ENCODE results near the gene MFN2. TPM values are rescaled to one million over a fixed set of nuclear protein-coding genes. Genes with fewer than 3 reads are reported as not detected.
A peak's percentile ranks its signal among the peaks of the same experiment; 100 is the strongest.

Gene MFN2
- total RNA-seq, 2 experiments from 2014 or later = 57.7 to 67.5 TPM

GRCh38 chr1:12010746-12011570 lies 30.7 kb downstream of the MFN2 start:
- Mint-ChIP-seq H3K27me3 (no peaks in the 10 kb centered on the region), H3K36me3 (peaks cover 34% of the 10 kb centered on the region), H3K9me3 (ENCODE audit: low read depth) (no peaks in the 10 kb centered on the region), H3K4me3 (no peak overlapping the region), H3K4me1 (peaks cover 31% of the 10 kb centered on the region), H3K27ac (no peak overlapping the region)
- CTCF ChIA-PET = interaction anchor here (1.3 to 1.8 kb wide), 3 partner anchors 9 to 68 kb away, joined by 3 to 5 read pairs (median 3); no protein-coding TSS in a partner anchor
- ATAC-seq (no peak), DNase-seq (no peak)

GRCh38 chr1:12011998-12012397 lies 31.8 kb downstream of the MFN2 start:
- H3K4me3 Mint-ChIP-seq = no peak overlapping the region
- no peak overlapping the region for H3K27ac Mint-ChIP-seq
- H3K9me3 Mint-ChIP-seq (ENCODE audit: low read depth) = no peaks in the 10 kb centered on the region
- ATAC-seq = no peak
- CTCF ChIA-PET = interaction anchor here (1.8 kb wide), 1 partner anchor 10 kb away, joined by 5 read pairs; no protein-coding TSS in a partner anchor
- DNase-seq = no peak
- H3K4me1 Mint-ChIP-seq = peaks cover 34% of the 10 kb centered on the region
- no peaks in the 10 kb centered on the region for H3K27me3 Mint-ChIP-seq
- peaks cover 27% of the 10 kb centered on the region for H3K36me3 Mint-ChIP-seq

- no peak for DNase-seq
- H3K36me3 Mint-ChIP-seq = peaks cover 21% of the 10 kb centered on the region
- H3K4me3 Mint-ChIP-seq = no peak overlapping the region
- no peak for ATAC-seq
- H3K27me3 Mint-ChIP-seq = no peaks in the 10 kb centered on the region
- peaks cover 34% of the 10 kb centered on the region for H3K4me1 Mint-ChIP-seq
- CTCF ChIA-PET = interaction anchor here (1.3 to 1.8 kb wide), 3 partner anchors 11 to 53 kb away, joined by 3 to 5 read pairs (median 5); no protein-coding TSS in a partner anchor
- peak overlapping the region; percentile 71 for H3K27ac Mint-ChIP-seq
- H3K9me3 Mint-ChIP-seq (ENCODE audit: low read depth) = no peaks in the 10 kb centered on the region
These were observed 32.5 kb downstream of the MFN2 start for GRCh38 chr1:12012560-12013316.

GRCh38 chr1:12014141-12014991 lies 34.1 kb downstream of the MFN2 start:
- Mint-ChIP-seq H3K27ac (peak overlapping the region; percentile 71), H3K4me3 (no peak overlapping the region), H3K9me3 (ENCODE audit: low read depth) (no peaks in the 10 kb centered on the region), H3K27me3 (no peaks in the 10 kb centered on the region), H3K36me3 (peaks cover 12% of the 10 kb centered on the region), H3K4me1 (peaks cover 37% of the 10 kb centered on the region)
- no peak for ATAC-seq
- CTCF ChIA-PET = interaction anchor here (1.3 to 1.5 kb wide), 2 partner anchors 14 to 52 kb away, joined by 3 to 5 read pairs; no protein-coding TSS in a partner anchor
- DNase-seq = no peak

GRCh38 chr1:12015001-12015491 lies 34.8 kb downstream of the MFN2 start:
- Mint-ChIP-seq H3K4me3 (no peak overlapping the region), H3K27ac (peak overlapping the region; percentile 71), H3K27me3 (no peaks in the 10 kb centered on the region), H3K36me3 (peaks cover 9% of the 10 kb centered on the region), H3K9me3 (ENCODE audit: low read depth) (no peaks in the 10 kb centered on the region), H3K4me1 (peaks cover 37% of the 10 kb centered on the region)
- CTCF ChIA-PET = no interaction called here
- ATAC-seq = no peak
- no peak for DNase-seq

GRCh38 chr1:12015499-12015898 lies 35.3 kb downstream of the MFN2 start:
- no peaks in the 10 kb centered on the region for H3K9me3 Mint-ChIP-seq (ENCODE audit: low read depth)
- ATAC-seq = no peak
- no peak for DNase-seq
- peaks cover 9% of the 10 kb centered on the region for H3K36me3 Mint-ChIP-seq
- no peaks in the 10 kb centered on the region for H3K27me3 Mint-ChIP-seq
- CTCF ChIA-PET = interaction anchor here (0.9 kb wide), 1 partner anchor 16 kb away, joined by 3 read pairs; no protein-coding TSS in a partner anchor
- peaks cover 41% of the 10 kb centered on the region for H3K4me1 Mint-ChIP-seq
- no peak overlapping the region for H3K4me3 Mint-ChIP-seq
- H3K27ac Mint-ChIP-seq = no peak overlapping the region

- no peaks in the 10 kb centered on the region for H3K9me3 Mint-ChIP-seq (ENCODE audit: low read depth)
These were observed 35.9 kb downstream of the MFN2 start for GRCh38 chr1:12016182-12016581.

GRCh38 chr1:12019858-12020509 lies 39.7 kb downstream of the MFN2 start:
- DNase-seq = peak; percentile 49
- no peaks in the 10 kb centered on the region for H3K9me3 Mint-ChIP-seq (ENCODE audit: low read depth)
- H3K27ac Mint-ChIP-seq = peak overlapping the region; percentile 76
- H3K27me3 Mint-ChIP-seq = no peaks in the 10 kb centered on the region
- peaks cover 17% of the 10 kb centered on the region for H3K36me3 Mint-ChIP-seq
- peaks cover 22% of the 10 kb centered on the region for H3K4me1 Mint-ChIP-seq
- ATAC-seq = peak; percentile 7
- H3K4me3 Mint-ChIP-seq = peak overlapping the region; percentile 75
- CTCF ChIA-PET = interaction anchor here (0.8 to 5.4 kb wide), 7 partner anchors 11 to 112 kb away, joined by 4 to 29 read pairs (median 5); no protein-coding TSS in a partner anchor

More at GRCh38 chr1:12016182-12016581, 35.9 kb downstream of the MFN2 start:
- Mint-ChIP-seq H3K4me3 (no peak overlapping the region), H3K36me3 (peaks cover 7% of the 10 kb centered on the region), H3K27me3 (no peaks in the 10 kb centered on the region), H3K27ac (peak overlapping the region; percentile 1), H3K4me1 (peaks cover 43% of the 10 kb centered on the region)
- no peak for DNase-seq
- no peak for ATAC-seq
- CTCF ChIA-PET = interaction anchor here (0.8 to 0.9 kb wide), 2 partner anchors 15 to 34 kb away, joined by 3 read pairs; no protein-coding TSS in a partner anchor

GRCh38 chr1:12021616-12022015 lies 41.4 kb downstream of the MFN2 start:
- CTCF ChIA-PET = interaction anchor here (1.2 to 5.4 kb wide), 3 partner anchors 9 to 14 kb away, joined by 3 to 29 read pairs (median 3); no protein-coding TSS in a partner anchor
- Mint-ChIP-seq H3K27me3 (no peaks in the 10 kb centered on the region), H3K27ac (no peak overlapping the region), H3K4me3 (no peak overlapping the region), H3K9me3 (ENCODE audit: low read depth) (no peaks in the 10 kb centered on the region), H3K36me3 (peaks cover 29% of the 10 kb centered on the region), H3K4me1 (peaks cover 17% of the 10 kb centered on the region)
- DNase-seq = no peak
- no peak for ATAC-seq

GRCh38 chr1:12022036-12022435 lies 41.8 kb downstream of the MFN2 start:
- Mint-ChIP-seq H3K27ac (no peak overlapping the region), H3K27me3 (no peaks in the 10 kb centered on the region), H3K9me3 (ENCODE audit: low read depth) (no peaks in the 10 kb centered on the region), H3K36me3 (peaks cover 31% of the 10 kb centered on the region), H3K4me3 (no peak overlapping the region), H3K4me1 (peaks cover 17% of the 10 kb centered on the region)
- ATAC-seq = no peak
- CTCF ChIA-PET = interaction anchor here (1.2 to 5.4 kb wide), 3 partner anchors 9 to 13 kb away, joined by 3 to 29 read pairs (median 3); no protein-coding TSS in a partner anchor
- no peak for DNase-seq

GRCh38 chr1:12026586-12026985 lies 46.3 kb downstream of the MFN2 start:
- Mint-ChIP-seq H3K36me3 (peaks cover 39% of the 10 kb centered on the region), H3K27me3 (no peaks in the 10 kb centered on the region), H3K4me3 (no peak overlapping the region)

GRCh38 chr1:12028248-12028647 lies 48.0 kb downstream of the MFN2 start:
- H3K27ac Mint-ChIP-seq = peak overlapping the region; percentile 17

More at GRCh38 chr1:12026586-12026985, 46.3 kb downstream of the MFN2 start:
- H3K4me1 Mint-ChIP-seq = peaks cover 7% of the 10 kb centered on the region
- no peaks in the 10 kb centered on the region for H3K9me3 Mint-ChIP-seq (ENCODE audit: low read depth)
- DNase-seq (no peak), ATAC-seq (no peak)
- no peak overlapping the region for H3K27ac Mint-ChIP-seq
- CTCF ChIA-PET = interaction anchor here (0.9 to 2.2 kb wide), 2 partner anchors 25 to 53 kb away, joined by 3 to 7 read pairs; no protein-coding TSS in a partner anchor

More at GRCh38 chr1:12028248-12028647, 48.0 kb downstream of the MFN2 start:
- ATAC-seq (no peak), DNase-seq (no peak)
- H3K4me3 Mint-ChIP-seq = no peak overlapping the region
- H3K4me1 Mint-ChIP-seq = no peaks in the 10 kb centered on the region
- H3K27me3 Mint-ChIP-seq = no peaks in the 10 kb centered on the region
- H3K36me3 Mint-ChIP-seq = peaks cover 35% of the 10 kb centered on the region
- CTCF ChIA-PET = interaction anchor here (0.7 kb wide), 1 partner anchor 55 kb away, joined by 4 read pairs; no protein-coding TSS in a partner anchor
- H3K9me3 Mint-ChIP-seq (ENCODE audit: low read depth) = no peaks in the 10 kb centered on the region

Measured in activated CD8-positive, alpha-beta memory T cell treated with anti-CD3 and anti-CD28 coated beads, Interleukin-2, amount 10 ng/mL, durations not matched to agents 7 days and 5 days (primary cell).